H1 (cell line): ENCODE measurements around the gene YIF1A. TPM values are rescaled to one million over a fixed set of nuclear protein-coding genes. Genes with fewer than 3 reads are reported as not detected.

Source experiments
- BRCA1 ChIP-seq: IDR thresholded peaks from 2 replicates; pipeline ENCODE4 v1.6.1; 2012; ENCODE audit warnings: low read depth, low read length, improper control_type of control experiment
- EP300 ChIP-seq, 2 experiments: IDR thresholded peaks; 1 replicate in 1 of 2; 2 replicates in 1 of 2; pipeline ENCODE4 v1.6.1; 2011 to 2012; ENCODE audit warnings: low read depth in 2 of 2, low read length in 2 of 2, mild to moderate bottlenecking in 2 of 2, borderline replicate concordance in 1 of 2, inconsistent platforms in 1 of 2, moderate library complexity in 1 of 2
- EZH2 ChIP-seq: fragments of 200-600 bp; sonication (generic); IDR thresholded peaks from 2 replicates; pipeline ENCODE4 v1.7.1; 2012; ENCODE audit warnings: low read depth, mild to moderate bottlenecking, moderate library complexity, low read length, inconsistent platforms; ENCODE audit not compliant: severe bottlenecking
- TCF12 ChIP-seq: IDR thresholded peaks from 2 replicates; pipeline ENCODE4 v1.6.1; 2011; ENCODE audit warnings: low read depth, mild to moderate bottlenecking, low read length
- polyA plus RNA-seq, 7 experiments: library from polyadenylated mRNA; depleted of rRNA in 3 of 7; stranded (reverse) in 5 of 7; unstranded in 2 of 7; fragments of >200 nt in 5 of 7; fragments of 200-250 nt in 2 of 7; gene quantifications; 1 replicate in 5 of 7; 2 replicates in 1 of 7; 4 replicates in 1 of 7; pipeline versions ENCODE4 v1.2.1 to v1.2.3, GENCODE V29; 2011 to 2013; ENCODE audit warnings: missing spikeins in 2 of 7, mixed read lengths in 2 of 7
- total RNA-seq: library from RNA; stranded (reverse); fragmentation: NEBNext Ultra II Directional; extraction: Animal tissue kit (Norgen Biotek cat#: 25700); gene quantifications from 2 replicates; pipeline ENCODE4 v1.2.1, GENCODE V29; 2021

Gene YIF1A
- total and polyA plus RNA-seq, 2 of the 8 experiments (the other 6 are each of a cell fraction or from before 2014, with no cell fraction given), result 70.1 to 178 TPM

- TF ChIP-seq EZH2 (no peak), TCF12 (no peak), BRCA1 (no peak), EP300 (IDR thresholded peaks at IDR 0.05; ENCODE audit: borderline replicate concordance in 1 of 2, low read depth in 2 of 2, low read length in 2 of 2) (no peak)
Observed at GRCh38 chr11:66238786-66239413, 50.0 kb downstream of the YIF1A start (continued).
